Osteoblast (primary cell): ENCODE measurements around the gene GNAI2. TPM values are rescaled to one million over a fixed set of nuclear protein-coding genes. Genes with fewer than 3 reads are reported as not detected.
A peak's percentile ranks its signal among the peaks of the same experiment; 100 is the strongest.

ENCODE experiments used
- DNase-seq: peaks from one replicate; pipeline ENCODE4 v3.0.0; 2011; ENCODE audit warnings: low spot score, mixed read lengths; ENCODE audit not compliant: insufficient read length; ENCODE audit errors: missing footprints
- H2AFZ ChIP-seq: 2 replicates; pipeline ENCODE4 v1.6.0; 2011; ENCODE audit warnings: mild to moderate bottlenecking, low read length
- H3K27ac ChIP-seq: 2 replicates; pipeline ENCODE4 v1.5.1; 2011; ENCODE audit warnings: mild to moderate bottlenecking, low read depth, low read length, moderate library complexity
- H3K27me3 ChIP-seq: 2 replicates; pipeline ENCODE4 v1.6.0; 2012; ENCODE audit warnings: mild to moderate bottlenecking, control low read depth, inconsistent platforms, low read length, moderate library complexity; ENCODE audit not compliant: insufficient read depth
- H3K36me3 ChIP-seq: 2 replicates; pipeline ENCODE4 v1.5.1; 2011; ENCODE audit warnings: mild to moderate bottlenecking, low read length, control low read depth, moderate library complexity; ENCODE audit not compliant: insufficient read depth
- H3K4me1 ChIP-seq: 2 replicates; pipeline ENCODE4 v1.5.1; 2011; ENCODE audit warnings: mild to moderate bottlenecking, low read length, control low read depth, moderate library complexity; ENCODE audit not compliant: insufficient read depth
- H3K4me2 ChIP-seq: 2 replicates; pipeline ENCODE4 v1.6.0; 2011; ENCODE audit warnings: mild to moderate bottlenecking, low read length; ENCODE audit not compliant: insufficient read depth
- H3K4me3 ChIP-seq: fragments of 200-600 bp; sonication (generic); 3 replicates; pipeline ENCODE4 v1.5.1; 2012; ENCODE audit warnings: mild to moderate bottlenecking, low read length, inconsistent platforms; ENCODE audit not compliant: insufficient read depth
- H3K79me2 ChIP-seq: 2 replicates; pipeline ENCODE4 v1.6.0; 2012; ENCODE audit warnings: mild to moderate bottlenecking, low read length, control low read depth, inconsistent platforms; ENCODE audit not compliant: insufficient read depth
- H3K9me3 ChIP-seq: 2 replicates; pipeline ENCODE4 v1.5.1; 2011; ENCODE audit warnings: low read depth, low read length, control low read depth
- H4K20me1 ChIP-seq: 2 replicates; pipeline ENCODE4 v1.6.0; 2012; ENCODE audit warnings: mild to moderate bottlenecking, low read length, control low read depth; ENCODE audit not compliant: insufficient read depth
- CTCF ChIP-seq: IDR thresholded peaks from 2 replicates; pipeline ENCODE4 v1.5.1; 2011; ENCODE audit warnings: mild to moderate bottlenecking, low read depth, low read length, moderate library complexity; ENCODE audit errors: extremely low read depth
- total RNA-seq: library from RNA; depleted of rRNA; stranded (reverse); fragments of >200 nt; gene quantifications from 2 replicates; pipeline ENCODE4 v1.2.3, GENCODE V29; 2012

The GNAI2 gene
- total RNA-seq, 1 donor = 223 TPM

GRCh38 chr3:50217681-50218080 lies 18.3 kb upstream of the GNAI2 start:
- H3K27ac ChIP-seq = no peak overlapping the region
- no peaks in the 10 kb centered on the region for H3K79me2 ChIP-seq
- no peak for TF ChIP-seq CTCF
- H2AFZ ChIP-seq = no peak overlapping the region
- H3K9me3 ChIP-seq = no peaks in the 10 kb centered on the region
- DNase-seq = peak; percentile 72
- H4K20me1 ChIP-seq = no peaks in the 10 kb centered on the region
- no peaks in the 10 kb centered on the region for H3K4me1 ChIP-seq
- H3K4me2 ChIP-seq = no peak overlapping the region
- H3K36me3 ChIP-seq = no peaks in the 10 kb centered on the region
- H3K4me3 ChIP-seq = no peak overlapping the region
- peaks cover 2% of the 10 kb centered on the region for H3K27me3 ChIP-seq

GRCh38 chr3:50218448-50218847 lies 17.6 kb upstream of the GNAI2 start:
- no peak for DNase-seq
- no peak for TF ChIP-seq CTCF

GRCh38 chr3:50219285-50219684 lies 16.7 kb upstream of the GNAI2 start:
- Histone ChIP-seq H3K27ac (no peak overlapping the region), H3K4me1 (no peaks in the 10 kb centered on the region), H2AFZ (no peak overlapping the region), H3K36me3 (no peaks in the 10 kb centered on the region), H3K4me2 (no peak overlapping the region), H3K9me3 (no peaks in the 10 kb centered on the region), H3K27me3 (peaks cover 8% of the 10 kb centered on the region), H3K4me3 (no peak overlapping the region), H4K20me1 (no peaks in the 10 kb centered on the region), H3K79me2 (no peaks in the 10 kb centered on the region)
- no peak for DNase-seq
- no peak for TF ChIP-seq CTCF

More at GRCh38 chr3:50218448-50218847, 17.6 kb upstream of the GNAI2 start:
- peaks cover 2% of the 10 kb centered on the region for H3K27me3 ChIP-seq
- no peak overlapping the region for H3K4me3 ChIP-seq
- H3K27ac ChIP-seq = no peak overlapping the region
- no peaks in the 10 kb centered on the region for H3K9me3 ChIP-seq
- no peak overlapping the region for H3K4me2 ChIP-seq
- no peaks in the 10 kb centered on the region for H4K20me1 ChIP-seq
- H3K4me1 ChIP-seq = no peaks in the 10 kb centered on the region
- H2AFZ ChIP-seq = no peak overlapping the region
- no peaks in the 10 kb centered on the region for H3K36me3 ChIP-seq
- H3K79me2 ChIP-seq = no peaks in the 10 kb centered on the region

DNA sequence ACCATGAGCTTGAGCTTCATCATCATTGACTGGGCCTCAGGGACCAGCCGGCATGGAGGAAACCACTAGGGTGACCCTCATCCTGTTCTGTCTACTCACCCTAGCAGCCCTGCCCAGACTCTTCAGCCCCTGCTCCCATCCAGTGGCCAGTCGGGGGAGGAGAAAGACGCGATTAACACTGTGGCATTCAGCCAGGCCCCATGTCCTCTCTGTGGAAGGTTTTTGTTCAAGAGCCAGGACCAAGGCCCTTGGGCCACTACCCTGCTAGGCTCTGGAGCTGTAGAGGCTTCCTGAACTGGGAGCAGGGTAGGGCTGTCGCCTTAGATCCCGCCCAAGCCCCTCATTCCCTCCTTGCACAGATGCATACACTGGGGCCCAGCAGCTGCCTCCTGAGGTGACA lies 15.9 kb upstream of the GNAI2 start:
- peak; percentile 86 for DNase-seq
- no peak for TF ChIP-seq CTCF
- H3K79me2 ChIP-seq = no peaks in the 10 kb centered on the region
- no peaks in the 10 kb centered on the region for H3K4me1 ChIP-seq
- no peak overlapping the region for H2AFZ ChIP-seq
- H3K36me3 ChIP-seq = no peaks in the 10 kb centered on the region
- no peak overlapping the region for H3K4me3 ChIP-seq
- no peaks in the 10 kb centered on the region for H4K20me1 ChIP-seq
- H3K27me3 ChIP-seq = peaks cover 12% of the 10 kb centered on the region
- H3K9me3 ChIP-seq = no peaks in the 10 kb centered on the region
- no peak overlapping the region for H3K4me2 ChIP-seq
- H3K27ac ChIP-seq = no peak overlapping the region
